GM18868 (cell line): ENCODE measurements around the gene PRR7.

Experiments
- ATAC-seq: cut with Tn5 transposase; IDR thresholded peaks from one replicate; pipeline ENCODE4 v1.9.1; 2021; ENCODE audit warnings: mild to moderate bottlenecking, moderate library complexity; ENCODE audit not compliant: unreplicated experiment

Gene PRR7

GRCh38 chr5:177466861-177467260 is 20.2 kb downstream of the PRR7 start:
- no peak for ATAC-seq

GRCh38 chr5:177467436-177467835 is 20.8 kb downstream of the PRR7 start:
- no peak for ATAC-seq

GRCh38 chr5:177468329-177468684 is 21.7 kb downstream of the PRR7 start:
- no peak for ATAC-seq

GRCh38 chr5:177468685-177469628 is 22.3 kb downstream of the PRR7 start:
- no peak for ATAC-seq

GRCh38 chr5:177469750-177470525 is 23.3 kb downstream of the PRR7 start:
- no peak for ATAC-seq

GRCh38 chr5:177470759-177471536 is 24.3 kb downstream of the PRR7 start:
- ATAC-seq = no peak

- no peak for ATAC-seq
These were observed 25.2 kb downstream of the PRR7 start for GRCh38 chr5:177471610-177472356.

GRCh38 chr5:177472460-177473442 is 26.1 kb downstream of the PRR7 start:
- ATAC-seq = peak; percentile 52

GRCh38 chr5:177473443-177474001 is 26.9 kb downstream of the PRR7 start, which contains the start of gene DBN1:
TSS of gene DBN1 (minus strand) at chr5:177473634. CDS start at chr5:177473521, 113 bp downstream.
- peak; percentile 65 for ATAC-seq

- no peak for ATAC-seq
These were observed 27.4 kb downstream of the PRR7 start for GRCh38 chr5:177474002-177474476.

GRCh38 chr5:177474846-177475562 is 28.4 kb downstream of the PRR7 start:
- ATAC-seq = no peak

- no peak for ATAC-seq
These were observed 29.2 kb downstream of the PRR7 start for GRCh38 chr5:177475563-177476427.

GRCh38 chr5:177476531-177477233 is 30.1 kb downstream of the PRR7 start:
- ATAC-seq = no peak

- no peak for ATAC-seq
These were observed 31.3 kb downstream of the PRR7 start for GRCh38 chr5:177477701-177478477.

- ATAC-seq = no peak
These were observed 32.4 kb downstream of the PRR7 start for GRCh38 chr5:177478711-177479646.
